Measurements from ENCODE around the gene DUSP8. TPM values are rescaled to one million over a fixed set of nuclear protein-coding genes. Genes with fewer than 3 reads are reported as not detected.
"Not testable (repeated sequence)": the region's sequence is repeated elsewhere in the genome, so short reads cannot be mapped to it uniquely, and the experiment has no call there.

DUSP8 gene
- total RNA-seq, 1 donor from 2014 or later = 35.6 TPM

DNA sequence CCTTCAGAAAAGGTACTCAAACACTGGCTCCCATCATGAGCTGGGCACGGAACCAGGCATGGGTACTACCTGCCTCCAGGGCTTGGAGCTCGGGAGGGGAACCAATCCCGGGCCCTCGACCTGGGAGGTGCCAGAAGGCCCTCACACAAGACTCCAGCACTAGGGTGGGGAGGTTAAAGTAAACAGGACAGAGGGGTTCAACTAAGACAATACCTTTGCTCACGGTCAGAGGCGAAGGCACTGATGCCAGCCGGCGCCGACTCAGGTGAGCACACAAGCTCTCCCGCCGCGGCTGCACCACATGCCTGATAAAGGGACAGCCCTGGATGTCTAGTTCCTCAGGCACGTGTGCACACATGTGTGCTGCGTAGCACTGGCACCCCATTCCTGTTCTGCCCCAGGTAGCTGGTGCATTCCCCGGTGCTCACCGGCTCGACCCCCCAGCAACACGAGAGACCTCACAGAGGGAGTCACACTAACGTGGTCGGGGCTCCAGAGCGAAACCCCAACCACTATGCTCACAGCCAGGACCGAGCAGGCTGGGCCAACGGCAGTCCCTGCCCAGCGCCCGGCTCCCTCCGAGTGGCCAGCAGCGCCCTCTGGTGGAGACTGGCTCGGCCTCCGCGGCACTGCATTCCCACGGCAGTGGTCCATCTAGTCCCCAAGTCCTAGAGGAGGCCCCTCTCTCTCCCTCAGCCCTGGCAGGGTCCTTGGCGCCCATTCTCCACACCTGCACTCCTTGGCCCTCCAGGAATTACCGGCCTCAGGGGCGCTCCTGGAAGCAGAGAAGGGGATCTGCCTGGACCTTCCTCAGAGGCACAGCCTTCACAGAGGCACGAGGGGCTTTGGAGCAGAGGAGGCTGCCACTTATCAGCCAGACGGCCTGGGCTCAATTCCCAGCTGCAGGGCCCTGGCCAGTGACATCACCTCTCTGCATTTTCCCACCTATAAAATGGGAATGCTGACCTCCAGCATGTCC lies 56.7 kb downstream of the DUSP8 start:
- peak; percentile 73 for DNase-seq (ENCODE audit: low spot score)

DNA sequence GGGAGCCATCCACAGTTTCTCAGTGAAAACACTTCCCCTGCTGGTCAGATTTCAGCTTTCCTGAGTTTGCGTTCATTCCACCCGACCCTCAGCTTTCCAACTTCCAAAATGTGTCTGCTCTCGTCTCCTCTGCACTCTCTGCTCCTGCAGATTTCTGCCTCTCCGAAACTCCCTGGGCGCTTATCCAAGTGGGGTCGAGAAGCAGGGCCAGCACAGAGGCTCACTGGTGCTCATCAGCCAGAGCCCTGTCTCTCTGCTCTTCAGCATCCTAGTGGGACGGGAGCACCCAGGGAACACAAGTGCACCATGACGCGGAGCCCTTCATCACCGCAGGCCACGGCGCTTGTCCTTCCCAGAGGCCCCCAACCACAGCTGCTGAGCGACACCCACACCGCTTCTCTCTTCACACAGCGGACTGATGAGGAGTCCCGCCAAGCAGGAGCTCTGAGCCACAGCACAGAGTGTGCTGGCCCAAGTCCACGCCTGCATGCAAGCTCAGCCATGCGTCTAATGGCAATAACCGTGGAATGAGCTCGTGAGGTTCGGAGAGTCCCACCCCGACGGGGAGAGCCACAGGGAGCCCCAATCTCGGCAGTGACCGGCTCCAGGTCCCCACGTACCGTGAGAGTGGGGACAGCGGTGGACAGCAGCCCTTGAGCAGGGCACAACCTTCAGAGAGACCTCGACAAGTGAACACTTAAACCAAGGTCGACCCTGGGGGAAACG lies 57.6 kb downstream of the DUSP8 start:
- no peak for DNase-seq (ENCODE audit: low spot score)

DNA sequence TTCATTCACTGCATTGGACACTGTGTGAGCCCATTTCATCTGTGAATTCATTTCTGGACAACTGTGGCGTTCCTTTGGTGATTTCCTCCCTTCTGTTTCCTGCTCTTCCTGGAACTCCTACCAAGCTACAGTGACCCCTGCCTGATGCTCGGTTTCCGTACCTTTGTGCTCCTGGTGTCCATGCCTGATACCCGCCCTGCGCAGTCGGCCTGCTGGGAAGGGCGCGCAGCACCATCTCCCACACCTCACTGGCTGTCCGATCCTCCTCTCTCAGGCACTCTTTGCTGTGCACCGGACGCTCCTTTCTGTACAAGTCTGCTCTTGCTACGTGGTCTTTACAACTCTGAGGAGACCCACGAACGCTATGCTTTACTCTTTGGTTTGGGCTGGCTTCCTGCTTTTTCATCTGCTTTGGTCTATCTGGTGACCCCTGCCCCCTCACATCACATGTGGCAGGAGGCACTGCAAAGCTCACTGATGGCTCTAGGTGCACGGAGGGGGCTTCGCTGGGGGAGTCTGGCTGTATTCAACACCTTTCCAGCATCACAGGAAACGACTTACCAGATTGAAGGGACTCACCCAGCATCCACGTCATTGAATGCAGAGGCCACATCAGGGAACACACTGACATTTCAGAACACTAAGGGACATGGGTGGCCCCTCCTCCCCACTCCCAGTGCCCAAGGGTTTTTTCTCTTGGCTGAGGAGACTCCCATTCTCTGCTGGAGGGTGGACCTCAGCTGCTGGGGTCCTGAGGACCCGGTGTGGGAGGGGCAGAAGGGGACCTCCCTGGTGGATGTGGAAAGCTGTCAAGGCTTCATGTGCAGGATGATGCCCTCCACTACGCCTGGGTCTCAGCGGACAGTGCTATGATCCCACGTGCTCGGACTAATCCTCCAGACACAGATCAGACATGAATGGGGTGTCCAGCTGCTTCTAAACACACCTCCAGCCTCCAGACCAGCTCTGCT lies 58.5 kb downstream of the DUSP8 start:
- DNase-seq (ENCODE audit: low spot score) = no peak

DNA sequence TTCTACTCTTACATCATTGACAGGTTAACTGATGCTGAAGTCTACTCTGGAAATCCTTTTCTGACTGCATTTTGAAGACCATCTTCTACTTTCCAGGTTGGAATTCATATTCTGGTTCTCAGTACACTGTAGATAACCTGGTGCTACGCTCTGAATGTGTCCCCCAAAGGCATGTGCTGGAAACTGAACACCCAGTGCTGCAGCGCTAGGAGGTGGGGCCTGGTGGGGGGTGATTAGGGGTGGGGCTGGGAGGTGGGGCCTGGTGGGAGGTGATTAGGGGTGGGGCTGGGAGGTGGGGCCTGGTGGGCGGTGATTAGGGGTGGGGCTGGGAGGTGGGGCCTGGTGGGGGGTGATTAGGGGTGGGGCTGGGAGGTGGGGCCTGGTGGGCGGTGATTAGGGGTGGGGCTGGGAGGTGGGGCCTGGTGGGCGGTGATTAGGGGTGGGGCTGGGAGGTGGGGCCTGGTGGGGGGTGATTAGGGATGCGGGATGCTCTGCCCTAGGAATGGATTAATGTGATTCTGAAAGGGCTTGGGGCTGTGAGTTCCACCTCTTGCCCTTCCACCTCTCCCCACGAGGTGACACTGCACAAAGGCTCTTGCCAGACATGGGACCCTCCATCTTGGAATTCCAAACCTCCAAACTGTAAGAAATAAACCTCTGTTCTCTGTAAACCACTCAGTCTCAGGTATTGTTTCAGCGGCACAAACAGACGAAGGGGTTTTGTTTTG lies 59.4 kb downstream of the DUSP8 start:
- DNase-seq (ENCODE audit: low spot score) = not testable (repeated sequence)

DNA sequence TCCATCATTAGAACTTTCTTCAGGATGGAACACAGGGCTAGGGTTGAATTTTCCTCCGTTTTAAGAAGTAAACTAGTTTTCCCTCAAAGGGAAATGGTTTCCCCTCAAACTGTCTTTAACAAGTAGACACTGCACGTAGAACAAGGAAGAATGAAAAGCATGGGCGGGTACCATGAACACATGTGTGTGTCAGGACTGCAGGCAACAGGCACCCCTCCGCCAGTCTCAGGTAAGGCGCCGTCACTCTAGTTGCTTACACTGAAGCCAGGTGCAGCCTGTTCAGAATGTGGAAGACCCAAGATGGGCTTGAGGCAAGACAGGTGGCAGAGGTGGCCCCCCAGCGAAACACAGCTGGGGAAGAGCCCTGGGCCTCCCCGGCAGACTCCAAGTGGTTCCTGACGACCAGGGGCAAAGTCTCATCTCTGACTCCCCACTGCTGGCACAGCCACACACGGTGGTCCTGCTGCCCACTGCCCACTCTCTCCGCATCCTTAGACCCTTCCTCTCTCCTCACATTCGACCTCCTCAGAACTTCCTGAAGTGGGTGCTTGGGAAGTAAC lies 60.1 kb downstream of the DUSP8 start:
- no peak for DNase-seq (ENCODE audit: low spot score)

DNA sequence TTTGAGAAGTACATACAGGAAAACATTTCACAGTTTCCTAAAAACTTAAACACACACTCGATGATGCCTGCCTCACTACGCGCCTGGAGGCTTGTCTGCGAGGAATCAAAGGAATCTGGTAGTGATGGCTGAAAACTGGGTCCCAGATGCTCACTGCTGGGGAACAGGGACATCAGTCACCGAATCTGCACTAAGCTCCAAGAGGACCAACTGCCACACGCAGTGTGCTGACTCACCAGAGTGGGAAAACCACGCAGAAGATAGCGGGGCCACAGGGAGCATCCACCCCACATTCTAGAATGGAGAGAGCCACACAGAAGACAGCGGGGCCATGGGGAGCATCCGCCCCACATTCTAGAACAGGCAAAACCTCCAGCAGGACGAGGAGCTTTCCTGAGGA lies 61.1 kb downstream of the DUSP8 start:
- no peak for DNase-seq (ENCODE audit: low spot score)

DNA sequence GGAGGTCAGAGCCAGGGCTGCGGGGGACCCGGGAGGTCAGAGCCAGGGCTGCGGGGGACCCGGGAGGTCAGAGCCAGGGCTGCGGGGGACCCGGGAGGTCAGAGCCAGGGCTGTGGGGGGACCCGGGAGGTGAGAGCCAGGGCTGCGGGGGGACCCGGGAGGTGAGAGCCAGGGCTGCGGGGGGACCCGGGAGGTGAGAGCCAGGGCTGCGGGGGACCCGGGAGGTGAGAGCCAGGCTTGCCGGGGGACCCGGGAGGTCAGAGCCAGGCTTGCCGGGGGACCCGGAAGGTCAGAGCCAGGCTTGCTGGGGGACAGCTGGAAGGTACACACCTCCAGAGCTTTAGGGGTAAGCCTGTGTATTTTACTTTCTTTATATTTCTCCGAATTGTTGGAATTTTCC lies 61.7 kb downstream of the DUSP8 start:
- not testable (repeated sequence) for DNase-seq (ENCODE audit: low spot score)

DNA sequence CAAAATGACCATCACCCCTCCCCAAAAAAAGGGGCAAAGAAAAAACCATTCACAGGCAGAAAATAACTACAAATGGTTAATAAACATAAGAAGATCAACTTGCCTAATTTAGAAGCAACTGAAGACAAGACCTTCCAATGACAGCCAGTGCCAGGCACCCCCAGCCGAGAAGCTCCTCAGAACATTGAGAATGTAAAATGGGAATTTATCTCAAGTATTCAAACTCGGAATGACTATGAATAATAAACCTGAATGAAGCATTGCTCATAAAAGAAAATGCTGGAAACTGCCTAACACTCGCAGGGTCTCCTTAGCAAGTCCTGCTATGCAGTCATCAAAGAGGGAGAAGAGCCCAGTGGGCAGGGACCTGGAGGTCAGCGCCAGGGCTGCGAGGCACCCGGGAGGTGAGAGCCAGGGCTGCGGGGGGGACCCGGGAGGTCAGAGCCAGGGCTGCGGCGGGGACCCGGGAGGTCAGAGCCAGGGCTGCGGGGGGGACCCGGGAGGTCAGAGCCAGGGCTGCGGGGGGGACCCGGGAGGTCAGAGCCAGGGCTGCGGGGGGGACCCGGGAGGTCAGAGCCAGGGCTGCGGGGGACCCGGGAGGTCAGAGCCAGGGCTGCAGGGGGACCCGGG lies 62.3 kb downstream of the DUSP8 start:
- DNase-seq (ENCODE audit: low spot score) = no peak

DNA sequence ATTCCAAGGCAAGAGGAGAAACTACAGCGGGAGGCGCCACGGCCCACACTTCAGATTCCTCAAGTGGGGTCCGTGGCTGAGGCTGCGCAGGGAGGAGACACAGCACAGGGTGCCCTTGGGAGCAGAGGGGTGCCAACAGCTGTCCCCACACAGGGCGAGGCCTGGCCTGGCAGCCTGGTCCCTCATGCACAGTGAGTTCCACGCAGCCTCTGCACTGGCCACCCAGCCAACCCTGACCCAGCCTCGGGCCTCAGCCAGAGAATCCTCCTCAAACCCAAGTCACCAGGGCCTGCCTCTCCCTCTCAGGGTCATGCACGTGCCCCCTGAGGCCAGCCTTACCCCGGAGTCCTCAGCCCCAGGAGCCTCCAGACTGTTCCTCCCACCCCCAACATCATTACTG lies 63.1 kb downstream of the DUSP8 start:
- DNase-seq (ENCODE audit: low spot score) = no peak

DNA sequence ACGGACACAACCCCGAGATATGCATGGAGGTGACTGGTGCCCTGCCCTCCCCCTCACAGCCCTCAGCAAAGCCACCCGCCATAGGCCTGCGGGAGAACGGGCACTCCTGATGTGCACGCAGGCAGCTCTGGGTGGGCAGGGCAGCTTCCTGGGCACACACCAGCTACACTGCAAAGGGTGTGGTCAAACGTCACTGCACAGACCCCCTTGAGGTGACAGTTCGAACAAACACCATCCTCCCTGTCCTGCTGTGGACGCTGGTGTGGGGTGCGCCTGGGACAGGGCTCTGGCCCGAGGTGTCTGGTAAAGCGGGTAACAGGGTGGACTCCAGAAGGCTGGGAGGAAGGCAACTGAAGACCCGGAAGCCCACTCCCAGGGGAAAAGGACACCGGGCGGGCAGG lies 63.6 kb downstream of the DUSP8 start:
- no peak for DNase-seq (ENCODE audit: low spot score)

DNA sequence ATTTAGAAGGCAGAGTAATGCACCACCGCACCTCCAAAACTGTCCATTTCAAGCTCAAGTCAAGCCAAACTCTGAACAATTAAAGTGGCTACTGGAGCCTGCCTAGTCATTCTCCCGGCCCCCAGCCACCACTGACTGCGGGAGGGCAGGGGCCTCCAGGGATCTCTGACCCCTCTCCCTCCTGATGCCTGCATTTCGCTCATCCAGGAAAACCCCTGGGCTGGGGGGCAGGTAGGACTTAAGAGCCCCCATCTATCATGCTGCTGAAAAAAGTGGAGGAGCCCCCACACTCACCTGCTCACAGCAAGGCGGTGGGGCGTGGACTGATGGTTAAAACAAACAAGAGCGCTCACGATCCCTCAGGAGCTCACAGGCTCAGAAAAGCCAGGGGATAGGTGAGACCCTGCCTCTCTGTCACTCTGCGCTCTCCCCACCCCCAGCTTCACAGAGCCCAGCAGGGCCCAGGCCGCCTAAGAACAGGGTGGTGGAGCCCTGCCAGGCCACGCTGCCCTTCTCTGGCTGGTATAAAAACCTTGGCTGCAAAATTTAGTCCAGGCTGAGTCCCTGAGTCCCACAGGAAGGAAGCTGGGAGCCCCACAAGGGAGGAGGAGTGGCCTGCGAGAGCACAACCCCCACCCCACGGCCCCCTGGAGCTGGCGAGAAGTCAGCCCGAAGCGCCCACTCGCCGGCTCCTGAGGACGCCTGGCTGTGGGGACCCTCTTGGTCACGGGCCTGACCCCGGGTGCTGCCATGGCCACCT lies 64.5 kb downstream of the DUSP8 start:
- no peak for DNase-seq (ENCODE audit: low spot score)

DNA sequence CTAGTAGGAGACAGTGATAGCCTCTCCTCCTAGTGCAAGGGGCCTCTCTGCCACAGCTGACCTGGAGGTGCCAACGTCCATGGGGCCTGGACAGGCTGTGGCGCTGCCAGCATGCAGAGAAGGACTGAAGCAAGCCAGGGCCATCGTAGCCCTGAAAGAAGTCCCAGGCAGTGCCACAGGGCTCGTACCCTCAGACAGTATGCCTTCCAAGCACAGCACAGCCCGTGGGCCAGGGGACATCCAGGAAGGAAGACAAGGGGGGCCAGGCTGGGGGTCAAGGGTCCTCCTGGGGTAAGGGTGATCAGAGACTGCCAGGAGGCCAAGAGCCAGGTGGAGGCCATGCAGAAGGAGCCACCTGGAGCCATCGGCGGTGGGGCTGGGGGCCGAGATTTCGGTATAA lies 65.1 kb downstream of the DUSP8 start:
- DNase-seq (ENCODE audit: low spot score) = no peak

DNA sequence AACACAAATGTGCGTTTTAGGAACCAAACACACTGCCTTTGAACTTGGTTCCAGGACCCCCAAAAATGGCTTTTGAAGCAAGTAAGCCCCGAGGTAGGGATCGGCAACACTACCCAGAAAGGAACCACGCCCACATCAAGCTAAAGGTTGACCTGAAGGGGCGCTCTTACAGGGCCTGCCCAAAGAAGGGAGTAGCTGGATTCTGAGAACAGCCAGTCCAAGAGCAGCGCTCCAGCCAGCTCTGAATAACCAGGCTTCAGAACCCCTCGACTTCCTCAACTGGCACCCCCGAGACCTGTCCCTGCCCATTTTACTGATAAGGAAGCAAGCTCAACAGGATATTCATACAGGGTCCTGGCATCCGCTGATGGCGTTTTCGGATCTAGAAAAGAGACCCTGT lies 66.6 kb downstream of the DUSP8 start:
- no peak for DNase-seq (ENCODE audit: low spot score)

DNA sequence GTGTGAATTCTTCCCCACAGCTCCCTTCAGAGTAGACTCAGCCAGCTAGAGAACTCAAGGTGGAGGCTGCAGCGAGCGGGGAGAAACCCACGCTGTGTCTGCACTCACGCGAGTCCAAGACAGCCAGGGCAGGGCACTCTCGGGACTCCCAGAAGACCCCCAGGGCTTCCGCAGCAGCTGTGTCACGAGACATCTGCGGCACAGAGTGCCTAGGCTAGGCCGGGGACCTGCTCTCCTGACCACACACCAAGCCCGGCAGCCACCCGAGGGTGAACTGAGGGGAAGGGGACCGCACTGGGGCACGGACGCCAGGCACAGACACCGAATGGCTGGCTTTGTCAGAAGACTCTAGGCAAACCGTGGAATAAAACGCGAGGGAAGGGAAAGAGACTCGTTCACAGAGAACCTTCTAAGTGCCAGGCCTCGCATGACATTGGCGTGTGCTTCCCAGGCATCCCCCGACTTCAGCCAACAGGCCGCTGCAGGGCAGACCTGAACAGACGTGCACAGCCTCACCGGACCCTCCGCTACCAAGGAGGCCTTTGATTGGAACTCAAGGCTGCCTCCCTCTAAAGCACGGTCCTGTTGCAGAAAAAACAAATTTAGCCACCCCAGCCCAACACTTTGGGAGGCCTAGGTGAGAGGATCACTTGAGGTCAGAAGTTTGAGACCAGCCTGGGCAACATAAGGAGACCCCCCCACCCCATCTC lies 67.3 kb downstream of the DUSP8 start:
- no peak for DNase-seq (ENCODE audit: low spot score)

DNA sequence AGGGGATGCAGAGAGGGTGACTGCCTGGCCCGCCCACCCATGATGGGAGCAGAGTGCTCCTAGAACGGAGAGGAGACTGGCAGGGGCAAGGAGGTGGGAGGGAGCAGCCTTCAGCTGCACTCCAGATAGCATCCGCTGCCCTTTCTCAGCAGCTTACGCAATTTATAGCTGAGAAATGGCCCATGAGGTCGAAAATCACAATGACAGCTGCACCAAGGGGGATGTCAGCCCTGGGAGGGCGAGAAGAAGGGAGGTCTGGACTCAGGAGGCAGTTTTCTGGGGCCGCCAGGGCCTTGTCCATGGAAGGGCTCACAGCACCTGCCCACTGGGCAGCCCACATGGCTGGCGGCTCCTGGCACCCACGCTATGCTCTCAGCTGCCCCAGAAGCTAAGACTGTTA lies 67.9 kb downstream of the DUSP8 start:
- no peak for DNase-seq (ENCODE audit: low spot score)

All from mucosa of gallbladder (tissue), 1 donor.